Skeletal muscle cell (primary cell): Measurements from ENCODE around the gene DHX32.
"Not testable (repeated sequence)": the region's sequence is repeated elsewhere in the genome, so short reads cannot be mapped to it uniquely, and the experiment has no call there.

Experiments used
- DNase-seq: peaks from one replicate; pipeline ENCODE4 v3.0.0-alpha.2; 2010; ENCODE audit warnings: low read depth
- H3K4me3 ChIP-seq: 2 replicates; pipeline ENCODE4 v1.5.1; 2011; ENCODE audit warnings: low read depth, mild to moderate bottlenecking, control low read depth, low read length, moderate library complexity

DHX32 gene, protein sequence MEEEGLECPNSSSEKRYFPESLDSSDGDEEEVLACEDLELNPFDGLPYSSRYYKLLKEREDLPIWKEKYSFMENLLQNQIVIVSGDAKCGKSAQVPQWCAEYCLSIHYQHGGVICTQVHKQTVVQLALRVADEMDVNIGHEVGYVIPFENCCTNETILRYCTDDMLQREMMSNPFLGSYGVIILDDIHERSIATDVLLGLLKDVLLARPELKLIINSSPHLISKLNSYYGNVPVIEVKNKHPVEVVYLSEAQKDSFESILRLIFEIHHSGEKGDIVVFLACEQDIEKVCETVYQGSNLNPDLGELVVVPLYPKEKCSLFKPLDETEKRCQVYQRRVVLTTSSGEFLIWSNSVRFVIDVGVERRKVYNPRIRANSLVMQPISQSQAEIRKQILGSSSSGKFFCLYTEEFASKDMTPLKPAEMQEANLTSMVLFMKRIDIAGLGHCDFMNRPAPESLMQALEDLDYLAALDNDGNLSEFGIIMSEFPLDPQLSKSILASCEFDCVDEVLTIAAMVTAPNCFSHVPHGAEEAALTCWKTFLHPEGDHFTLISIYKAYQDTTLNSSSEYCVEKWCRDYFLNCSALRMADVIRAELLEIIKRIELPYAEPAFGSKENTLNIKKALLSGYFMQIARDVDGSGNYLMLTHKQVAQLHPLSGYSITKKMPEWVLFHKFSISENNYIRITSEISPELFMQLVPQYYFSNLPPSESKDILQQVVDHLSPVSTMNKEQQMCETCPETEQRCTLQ

DNA sequence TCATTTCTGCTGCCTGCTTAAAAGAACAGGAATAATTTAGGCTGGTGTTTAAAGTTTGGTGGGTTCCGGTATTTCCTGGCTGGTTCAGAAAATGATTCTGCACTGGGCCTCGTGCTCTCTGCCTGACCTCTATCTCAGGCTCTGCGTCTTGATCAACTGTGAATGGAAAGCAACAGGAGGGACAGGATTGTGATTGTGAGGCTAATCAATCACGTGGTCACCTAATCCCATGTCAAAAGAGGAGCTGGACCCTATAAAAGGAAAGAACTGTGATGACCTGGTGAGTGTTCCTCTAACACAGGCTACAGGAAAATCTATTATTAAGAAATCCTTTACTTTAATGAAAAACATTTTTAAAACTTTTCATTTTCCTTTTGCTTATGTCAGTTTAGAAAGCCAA, at the start of gene DHX32:
Gene DHX32 (minus strand): TSS at position 101 of the 400 bp plus-strand sequence. CDS start 468 bp downstream, outside the sequence.
- H3K4me3 ChIP-seq = no peak within 1 kb of the TSS

DNA sequence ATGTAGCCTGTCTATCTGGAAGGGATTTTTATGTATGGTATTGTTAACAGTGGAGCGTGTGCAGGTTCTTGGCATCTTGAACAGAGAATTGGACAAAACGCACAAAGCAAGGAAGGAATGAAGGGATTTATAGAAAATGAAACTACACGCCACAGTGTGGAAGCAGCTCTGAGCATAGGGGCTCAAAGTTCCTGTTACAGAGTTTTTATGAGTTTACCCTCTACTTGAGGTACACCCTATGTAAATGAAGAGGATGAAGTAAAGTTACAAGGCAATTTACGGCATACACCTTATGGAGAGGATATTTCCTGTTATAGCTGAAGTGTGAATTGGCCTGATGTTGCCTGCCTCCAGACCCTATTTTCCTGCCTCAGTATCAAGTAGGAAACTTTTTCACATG, 48.5 kb upstream of the DHX32 start:
- no peak for DNase-seq
- H3K4me3 ChIP-seq = no peak overlapping the region

More for the DNA sequence above, at the start of gene DHX32:
- DNase-seq = no peak

DNA sequence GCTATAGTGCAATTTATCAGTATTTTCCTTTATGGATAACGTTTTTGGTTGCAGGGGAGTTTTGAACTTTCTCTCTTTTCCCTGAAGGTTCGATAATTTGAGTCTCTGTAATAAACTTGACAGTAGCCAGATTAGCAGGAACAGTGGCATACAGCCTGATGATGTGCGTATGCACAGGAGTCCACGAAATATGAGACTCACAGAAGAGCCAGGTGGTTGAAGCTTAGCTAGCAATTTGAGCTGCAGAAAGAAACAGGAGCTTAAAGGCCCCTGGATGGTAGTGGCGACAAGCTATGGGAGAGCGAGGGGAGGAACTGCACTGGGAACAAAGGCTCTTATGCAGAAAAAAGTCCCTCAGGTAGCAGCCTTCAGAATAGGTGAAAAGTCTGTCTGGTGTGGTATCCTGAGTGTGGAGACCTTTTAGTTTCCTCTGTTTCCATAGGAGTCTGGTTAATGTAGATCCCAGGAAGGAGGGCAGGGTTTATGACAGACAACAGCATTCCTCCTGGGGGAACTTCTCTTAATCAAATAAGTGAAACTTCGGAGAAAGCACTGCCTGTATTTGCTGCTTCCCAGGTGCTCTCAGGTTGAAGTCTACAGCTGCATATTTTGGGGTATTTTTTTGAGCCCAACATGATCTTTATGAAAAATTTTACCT, 48.0 kb upstream of the DHX32 start:
- no peak overlapping the region for H3K4me3 ChIP-seq
- DNase-seq = no peak

DNA sequence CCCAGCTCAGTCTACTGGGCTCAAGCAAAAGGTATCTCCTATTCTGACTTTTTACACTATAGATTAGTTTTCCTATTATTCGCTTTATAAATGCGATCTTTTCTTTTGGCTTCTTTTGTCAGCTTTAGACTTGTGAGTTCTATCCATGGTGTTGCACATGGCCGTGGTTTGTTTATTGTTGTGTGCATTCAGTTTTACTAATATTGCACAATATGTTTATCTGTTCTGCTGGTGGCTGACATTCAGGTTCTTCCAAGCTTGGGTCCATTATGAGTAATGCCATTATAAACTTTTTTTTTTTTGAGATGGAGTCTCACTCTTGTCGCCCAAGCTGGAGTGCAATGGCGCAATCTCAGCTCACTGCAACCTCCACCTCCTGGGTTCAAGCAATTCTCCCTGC, 46.2 kb upstream of the DHX32 start:
- not testable (repeated sequence) for DNase-seq, H3K4me3 ChIP-seq

DNA sequence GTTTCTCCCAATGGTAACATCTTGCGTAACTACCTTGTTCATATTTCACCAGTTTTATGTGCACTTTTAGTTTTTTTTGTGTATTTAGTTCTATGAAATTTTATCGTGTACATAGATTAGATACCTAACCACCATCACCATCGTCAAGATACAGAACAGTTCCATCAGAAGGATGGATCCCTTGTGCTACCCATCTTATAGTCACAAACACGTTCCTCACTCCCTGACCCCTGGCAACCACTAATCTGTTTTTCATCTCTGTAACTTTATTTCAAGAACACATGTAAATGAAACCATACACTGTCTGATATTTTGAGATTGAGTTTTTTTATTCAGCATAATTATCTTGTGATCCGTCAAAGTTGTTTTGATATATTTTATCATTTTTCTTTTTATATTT, 45.2 kb upstream of the DHX32 start:
- DNase-seq = no peak
- H3K4me3 ChIP-seq = no peak overlapping the region

DNA sequence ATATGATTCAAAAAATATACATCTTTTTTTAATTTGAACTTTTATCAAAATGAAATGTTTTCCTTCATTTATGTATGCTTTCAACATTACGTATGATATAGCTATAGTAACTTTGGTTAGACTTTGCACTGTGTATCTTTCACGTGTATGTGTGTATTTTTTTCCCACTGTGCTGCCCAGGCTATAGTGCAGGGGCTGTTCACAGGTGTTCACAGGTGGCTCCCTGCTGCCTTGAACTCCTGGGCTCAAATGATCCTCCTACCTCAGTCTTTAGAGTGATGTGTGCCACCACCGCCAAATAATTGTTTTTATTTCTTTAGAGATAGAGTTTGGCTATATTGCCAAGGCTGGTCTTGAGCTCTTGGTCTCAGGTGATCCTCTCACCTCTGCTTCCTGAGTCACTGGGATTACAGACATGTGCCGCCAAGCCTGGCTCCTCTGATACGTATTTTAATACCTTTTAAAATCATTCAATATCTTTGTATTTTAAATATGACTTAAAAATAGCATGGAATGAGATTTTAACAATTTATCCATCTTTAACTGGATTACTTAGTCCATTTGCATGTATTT, 44.3 kb upstream of the DHX32 start:
- H3K4me3 ChIP-seq = no peak overlapping the region
- no peak for DNase-seq

DNA sequence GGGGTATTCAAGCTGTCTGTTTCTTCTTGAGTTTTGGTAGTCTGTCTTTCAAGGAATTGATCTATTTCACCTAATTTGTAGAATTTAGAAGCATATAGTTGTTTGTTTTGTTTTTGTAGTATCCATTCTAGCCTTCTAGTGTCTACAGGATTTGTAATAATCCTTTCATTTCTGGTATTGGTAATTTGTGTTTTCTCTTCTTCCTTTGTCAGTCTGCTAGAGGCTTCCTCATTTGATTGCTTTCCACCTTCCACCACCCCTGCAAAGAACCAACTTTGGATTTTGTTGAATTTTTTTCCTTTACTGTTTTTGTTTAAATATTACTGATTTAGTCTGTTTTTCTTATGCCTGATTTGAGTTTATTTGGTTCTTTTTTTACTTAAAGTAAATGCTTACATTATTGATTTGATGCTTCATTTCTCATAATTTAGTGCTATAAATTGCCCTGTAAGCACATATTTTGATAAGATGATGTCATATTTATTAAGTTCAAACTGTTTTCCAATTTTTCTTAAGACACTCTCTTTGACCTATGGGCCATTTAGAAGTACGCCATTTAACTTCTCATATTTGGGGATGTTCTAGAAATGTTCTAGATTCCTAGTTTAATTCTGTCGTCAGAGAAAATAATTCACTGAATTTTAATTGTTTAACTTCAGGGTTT, 40.7 kb upstream of the DHX32 start:
- DNase-seq, H3K4me3 ChIP-seq: not testable (repeated sequence)

DNA sequence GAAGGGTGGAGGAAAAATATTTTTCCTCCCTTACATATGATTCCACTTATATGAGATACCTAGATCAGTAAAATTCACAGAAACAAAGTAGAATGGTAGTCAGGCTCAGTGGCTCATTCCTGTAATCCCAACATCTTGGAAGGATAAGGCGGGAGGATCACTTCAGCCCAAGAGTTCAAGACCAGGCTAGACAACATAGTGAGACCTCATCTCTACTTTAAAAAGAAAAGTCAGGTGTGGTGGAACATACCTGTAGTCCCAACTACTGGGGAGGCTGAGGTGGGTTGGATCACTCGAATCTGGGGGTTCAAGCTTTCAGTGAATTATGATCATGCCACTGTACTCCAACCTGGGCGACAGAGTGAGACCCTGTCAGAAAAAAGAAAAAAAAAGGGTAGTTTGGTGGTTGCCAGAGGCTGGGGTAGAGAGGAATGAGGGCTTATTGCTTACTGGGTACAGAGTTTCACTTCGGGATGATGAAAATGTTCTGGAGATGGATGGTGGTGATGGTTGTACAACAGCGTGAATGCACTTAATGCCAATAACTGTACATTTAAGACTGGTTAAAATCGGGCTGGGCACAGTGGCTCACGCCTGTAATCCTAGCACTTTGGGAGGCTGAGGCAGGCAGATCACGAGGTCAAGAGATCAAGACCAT, 36.7 kb upstream of the DHX32 start:
- DNase-seq, H3K4me3 ChIP-seq: not testable (repeated sequence)

DNA sequence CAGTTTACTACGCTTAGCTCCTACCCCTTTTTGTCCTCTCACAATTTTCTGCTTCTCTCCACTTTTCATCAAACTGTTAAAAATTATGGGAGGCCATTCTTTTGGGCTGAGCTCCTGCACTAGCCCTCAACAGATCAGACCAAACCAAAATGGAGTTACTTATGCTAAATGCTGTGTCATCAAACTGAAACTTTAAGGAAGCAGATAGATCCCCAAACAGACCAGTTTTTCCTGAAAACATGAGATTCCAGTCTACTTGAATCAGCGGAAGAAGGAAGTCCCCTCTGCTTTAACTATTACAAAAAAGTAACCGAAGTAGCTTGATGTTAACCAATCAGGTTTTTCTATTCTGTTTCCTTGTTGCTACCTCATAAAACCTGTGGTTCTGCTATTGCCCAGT, 35.9 kb upstream of the DHX32 start:
- DNase-seq = no peak
- H3K4me3 ChIP-seq = no peak overlapping the region

DNA sequence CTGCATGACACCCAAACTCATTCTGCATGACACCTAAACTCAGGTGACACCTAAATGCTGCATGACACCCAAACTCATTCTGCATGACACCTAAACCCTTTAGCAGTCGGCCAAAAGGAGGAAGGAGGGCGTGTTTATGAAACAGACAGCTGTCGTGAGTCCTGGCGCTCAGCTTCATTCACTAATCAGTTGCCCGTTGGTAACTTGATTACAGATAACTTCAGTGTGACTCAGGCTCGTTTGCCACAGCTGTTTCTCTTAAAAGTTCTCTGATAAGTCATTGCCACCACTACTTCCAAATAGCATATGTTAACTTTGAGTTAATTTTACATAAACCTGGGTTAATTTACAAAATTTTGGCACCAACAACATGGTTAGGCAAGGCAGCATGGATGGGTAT, 32.2 kb upstream of the DHX32 start:
- not testable (repeated sequence) for H3K4me3 ChIP-seq, DNase-seq

DNA sequence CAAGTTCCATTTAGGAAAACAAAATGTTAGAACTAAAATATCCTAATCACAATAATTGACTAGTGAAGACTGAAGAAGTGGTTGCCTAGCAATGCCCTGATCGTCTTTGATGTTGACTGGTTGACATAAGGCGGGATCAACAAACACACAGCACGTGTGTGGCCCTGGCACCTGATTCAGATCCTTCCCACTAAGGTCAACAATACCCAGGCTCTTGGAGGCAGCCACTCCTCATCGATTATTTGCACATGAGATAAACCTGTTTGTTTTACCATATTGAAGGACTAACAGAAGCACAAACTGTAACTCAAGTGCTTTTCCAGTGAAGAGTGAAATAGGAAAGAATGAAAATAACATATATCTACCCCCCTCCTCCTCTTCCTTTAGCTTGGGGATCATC, 30.9 kb upstream of the DHX32 start:
- H3K4me3 ChIP-seq = no peak overlapping the region
- no peak for DNase-seq

DNA sequence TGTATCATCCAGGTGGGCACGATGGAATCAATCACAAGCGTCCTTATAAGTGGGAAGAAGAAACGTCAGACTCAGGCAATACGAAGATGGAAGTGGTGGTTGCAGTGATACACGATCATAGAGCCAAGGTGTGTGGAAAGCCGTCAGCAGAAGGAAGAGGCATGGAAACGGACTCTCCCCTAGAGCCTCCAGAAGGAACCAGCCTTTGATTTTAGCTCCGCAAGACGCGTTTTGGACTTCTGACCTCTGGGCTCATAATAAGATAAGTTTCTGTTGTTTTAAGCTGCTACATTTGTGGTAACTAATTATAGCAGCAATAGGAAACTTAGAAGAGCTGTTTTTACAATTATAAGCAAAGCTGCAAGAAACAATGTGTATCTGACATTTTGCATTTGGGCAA, 30.1 kb upstream of the DHX32 start:
- no peak overlapping the region for H3K4me3 ChIP-seq
- DNase-seq = no peak

DNA sequence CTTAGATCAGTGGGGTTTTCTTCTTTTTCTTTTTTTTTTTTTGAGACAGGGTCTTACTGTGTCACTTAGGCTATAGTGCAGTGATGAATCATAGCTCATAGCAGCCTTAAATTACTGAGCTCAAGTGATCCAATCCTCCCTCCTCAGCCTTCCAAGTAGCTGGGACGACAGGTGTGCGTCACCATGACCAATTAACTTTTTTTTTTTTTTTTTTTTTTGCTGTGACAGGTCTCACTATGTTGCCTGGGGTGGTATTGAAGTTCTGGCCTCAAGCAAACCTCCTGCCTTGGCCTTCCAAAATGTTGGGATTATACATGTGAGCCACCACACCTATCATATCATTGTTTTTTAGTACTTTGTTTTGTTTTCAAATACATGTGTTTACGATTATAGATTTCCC, 28.4 kb upstream of the DHX32 start:
- H3K4me3 ChIP-seq, DNase-seq: not testable (repeated sequence)

DNA sequence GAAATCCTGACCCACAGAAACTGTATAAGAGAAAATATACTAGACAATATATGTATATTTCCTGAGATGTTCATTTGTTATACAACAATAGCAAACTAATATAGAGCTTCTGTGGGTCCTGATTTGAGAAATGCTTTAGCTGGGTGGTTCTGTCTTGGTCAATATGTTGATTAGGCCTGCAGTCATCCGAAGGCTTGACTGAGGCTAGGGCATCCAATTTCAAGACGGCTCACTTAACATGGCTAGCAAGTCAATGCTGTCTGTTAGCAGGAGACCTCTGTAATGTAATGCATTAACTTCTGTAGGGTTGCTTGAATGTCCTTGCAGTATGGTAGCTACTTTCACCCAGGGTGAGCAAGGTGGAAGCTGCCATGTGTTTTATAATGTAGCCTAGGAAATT, 27.7 kb upstream of the DHX32 start:
- not testable (repeated sequence) for H3K4me3 ChIP-seq, DNase-seq

DNA sequence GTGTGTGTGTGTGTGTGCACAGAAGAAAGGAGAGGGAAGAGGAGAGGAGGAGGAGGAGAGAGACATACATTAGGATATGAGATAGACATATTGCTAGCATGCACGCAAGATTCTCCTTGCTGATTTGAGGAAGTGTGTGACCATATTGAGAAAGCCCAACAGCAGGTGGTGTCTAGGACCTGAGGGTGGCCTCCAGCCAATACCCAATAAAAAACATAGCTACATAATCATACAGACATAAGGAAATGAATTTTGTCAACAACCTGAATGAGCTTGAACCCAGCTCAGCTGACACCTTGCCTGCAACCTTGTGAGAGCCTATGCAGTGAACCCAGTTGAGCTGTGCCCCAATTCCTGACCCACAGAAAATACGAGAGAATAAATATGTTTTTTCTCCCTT, 26.5 kb upstream of the DHX32 start:
- H3K4me3 ChIP-seq, DNase-seq: not testable (repeated sequence)

DNA sequence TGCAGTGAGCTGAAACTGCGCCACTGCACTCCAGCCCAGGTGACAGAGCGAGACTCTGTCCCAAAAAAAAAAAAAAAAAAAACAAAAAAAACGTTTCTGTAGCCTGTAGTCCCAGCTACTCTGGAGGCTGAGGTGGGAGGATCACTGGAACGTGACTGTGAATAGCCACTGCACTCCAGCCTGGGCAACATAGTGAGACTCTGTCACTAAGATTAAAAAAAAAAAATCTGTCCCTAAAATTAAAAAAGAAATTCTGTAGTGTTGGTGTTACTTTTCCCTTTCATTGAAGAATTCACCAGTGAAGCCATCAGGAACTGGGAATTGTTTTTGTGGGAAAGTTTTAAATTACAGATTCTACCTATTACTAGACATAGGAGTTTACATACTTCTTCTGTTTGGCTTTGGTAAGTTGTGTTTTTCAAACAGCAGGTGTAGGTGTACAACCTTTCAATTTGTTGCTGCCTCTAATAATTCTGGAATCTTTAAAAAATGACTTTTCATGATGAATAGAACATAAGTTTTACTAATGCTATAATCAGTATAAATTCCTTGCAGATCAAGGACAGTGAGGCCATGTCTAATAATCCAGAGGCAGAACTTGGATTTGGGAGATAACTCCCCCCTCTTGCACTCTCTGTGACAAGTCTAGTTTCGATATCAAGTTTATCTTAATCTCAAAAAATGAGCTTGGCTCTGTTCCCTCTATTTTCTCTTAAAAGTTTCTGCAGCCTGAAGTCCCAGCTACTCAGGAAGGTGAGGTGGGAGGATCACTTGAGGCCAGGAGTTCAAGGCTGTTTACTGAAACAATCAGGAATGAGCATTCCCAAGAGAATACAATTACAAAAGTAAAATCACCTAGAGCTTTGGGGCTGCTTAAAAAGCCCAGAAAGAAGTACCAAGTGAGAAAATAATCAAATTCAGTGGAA, 24.2 kb upstream of the DHX32 start:
- DNase-seq, H3K4me3 ChIP-seq: not testable (repeated sequence)

DNA sequence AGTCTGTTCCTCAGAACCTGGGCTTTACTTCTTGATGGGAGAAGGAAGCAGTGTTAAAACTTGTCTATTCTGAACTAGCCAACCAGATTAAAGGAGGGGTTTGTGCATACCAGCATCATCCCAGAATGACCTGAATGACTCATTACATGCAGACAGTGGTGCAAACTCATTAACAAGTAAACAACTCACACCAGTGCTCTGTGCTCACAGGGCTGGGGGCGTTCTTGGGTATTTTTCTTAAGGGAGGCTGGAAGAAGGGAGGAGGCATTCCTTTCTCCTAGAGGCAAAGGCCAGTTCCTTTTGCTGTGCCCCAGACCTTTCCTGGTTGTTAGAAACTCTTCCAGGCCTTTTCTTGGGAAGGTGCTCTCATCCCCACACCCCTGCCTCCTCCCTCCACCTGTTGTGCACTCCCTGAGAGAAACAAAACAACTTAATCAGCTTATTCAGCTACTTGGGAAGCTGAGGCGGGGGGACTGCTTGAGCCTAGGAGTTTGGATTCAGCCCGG, 22.1 kb upstream of the DHX32 start:
- DNase-seq, H3K4me3 ChIP-seq: not testable (repeated sequence)

DNA sequence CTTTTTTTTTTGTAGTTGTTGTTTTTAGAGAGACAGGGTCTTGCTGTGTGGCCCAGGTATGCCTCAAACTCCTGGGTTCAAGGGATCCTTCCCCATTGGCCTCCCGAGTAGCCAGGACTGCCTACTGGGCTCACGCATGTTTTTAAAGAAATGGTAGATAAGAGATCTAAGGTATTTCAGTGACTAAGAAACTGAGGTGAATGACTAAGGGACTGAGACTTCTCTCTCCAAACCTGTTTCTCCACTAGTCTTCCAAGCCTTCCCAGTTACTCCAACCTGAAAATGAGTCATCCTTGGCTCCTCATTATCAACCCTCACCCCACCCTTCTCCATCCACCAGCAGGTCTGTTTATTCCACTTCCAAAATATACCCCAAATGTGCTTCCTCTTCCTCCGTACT, 19.9 kb upstream of the DHX32 start:
- DNase-seq = not testable (repeated sequence)

More for the DNA sequence above, 19.9 kb upstream of the DHX32 start:
- H3K4me3 ChIP-seq = not testable (repeated sequence)
